ENCODE data around the gene CHD6. TPM values are rescaled to one million over a fixed set of nuclear protein-coding genes. Genes with fewer than 3 reads are reported as not detected.

The CHD6 gene
- total and polyA plus RNA-seq, 12 donors, result 9.2 to 56.8 (median 41.7) TPM

- H3K4me3 ChIP-seq, result no peak overlapping the region
- TF ChIP-seq CTCF (IDR thresholded peaks at IDR 0.05) (no peak), POLR2A (IDR thresholded peaks at IDR 0.05) (no peak)
- no peak for DNase-seq
- intact Hi-C loops (cut with DNase I), result no loop called here
- H3K27ac ChIP-seq, result no peak overlapping the region
- 89 to 96% (median 93%) methylated on average over 5 of the region's 5 CpGs for WGBS, 4 donors
- H3K27me3 ChIP-seq, result no peaks in the 10 kb centered on the region
- H3K9me3 ChIP-seq (replicated peaks in 1 of 3), result no peaks in the 10 kb centered on the region
- H3K36me3 ChIP-seq (replicated peaks in 1 of 2), result no peaks in the 10 kb centered on the region
- H3K4me1 ChIP-seq (replicated peaks in 1 of 2), result no peaks in the 10 kb centered on the region
Observed at GRCh38 chr20:41559658-41560057, 58.5 kb downstream of the CHD6 start.

GRCh38 chr20:41553142-41553879 is 64.9 kb downstream of the CHD6 start:
- no peak for TF ChIP-seq CTCF (IDR thresholded peaks at IDR 0.05)
- TF ChIP-seq POLR2A (IDR thresholded peaks at IDR 0.05), result no peak
- no peaks in the 10 kb centered on the region for H3K36me3 ChIP-seq (replicated peaks in 1 of 2)
- no peak for DNase-seq
- no peaks in the 10 kb centered on the region for H3K4me1 ChIP-seq (replicated peaks in 1 of 2)
- WGBS, 4 donors, result 91 to 93% (median 92%) methylated on average over 9 of the region's 9 CpGs
- no peak overlapping the region for H3K27ac ChIP-seq
- H3K27me3 ChIP-seq, result no peaks in the 10 kb centered on the region
- intact Hi-C loops (cut with DNase I), result no loop called here
- no peak overlapping the region for H3K4me3 ChIP-seq
- H3K9me3 ChIP-seq (replicated peaks in 1 of 3), result no peaks in the 10 kb centered on the region

- intact Hi-C loops (cut with DNase I), result no loop called here
- TF ChIP-seq POLR2A (IDR thresholded peaks at IDR 0.05) (no peak), CTCF (IDR thresholded peaks at IDR 0.05) (no peak)
- no peak overlapping the region for H3K27ac ChIP-seq
- H3K4me1 ChIP-seq (replicated peaks in 1 of 2), result no peaks in the 10 kb centered on the region
- no peaks in the 10 kb centered on the region for H3K27me3 ChIP-seq
- 95 to 99% (median 97%) methylated on average over 5 of the region's 5 CpGs for WGBS, 4 donors
- no peaks in the 10 kb centered on the region for H3K9me3 ChIP-seq (replicated peaks in 1 of 3)
- no peaks in the 10 kb centered on the region for H3K36me3 ChIP-seq (replicated peaks in 1 of 2)
- no peak overlapping the region for H3K4me3 ChIP-seq
- no peak for DNase-seq
Observed at GRCh38 chr20:41552295-41553068, 65.7 kb downstream of the CHD6 start.

- Histone ChIP-seq H3K36me3 (replicated peaks in 1 of 2) (no peaks in the 10 kb centered on the region), H3K27ac (no peak overlapping the region), H3K9me3 (replicated peaks in 1 of 3) (no peaks in the 10 kb centered on the region), H3K4me3 (no peak overlapping the region), H3K27me3 (no peaks in the 10 kb centered on the region), H3K4me1 (replicated peaks in 1 of 2) (no peaks in the 10 kb centered on the region)
- TF ChIP-seq POLR2A (IDR thresholded peaks at IDR 0.05), result no peak
- no peak for TF ChIP-seq CTCF (IDR thresholded peaks at IDR 0.05)
- DNase-seq, result no peak
- WGBS, 4 donors, result 73 to 85% (median 81%) methylated on average over 3 of the region's 3 CpGs
- intact Hi-C loops (cut with DNase I), result no loop called here
Observed at GRCh38 chr20:41551011-41551705, 67.0 kb downstream of the CHD6 start.

All from adrenal gland (tissue), 12 donors.